ENCODE results near the gene MTREX. TPM values are rescaled to one million over a fixed set of nuclear protein-coding genes. Genes with fewer than 3 reads are reported as not detected.

MTREX gene
- polyA plus RNA-seq, 1 donor (not counting 4 experiments of a cell fraction or from before 2014, with no cell fraction given): 71.4 TPM

GRCh38 chr5:55410845-55411244, 103.1 kb downstream of the MTREX start:
- Histone ChIP-seq H3K27me3 (ENCODE audit: control insufficient read depth, extremely low read depth, insufficient read depth, low read length) (no peaks in the 10 kb centered on the region), H2AFZ (ENCODE audit: control insufficient read depth, low read length) (no peak overlapping the region), H3K4me3 (ENCODE audit: control insufficient read depth in 2 of 3, extremely low read depth in 1 of 3, insufficient read depth in 2 of 3, low read depth in 1 of 3, low read length in 3 of 3) (no peak overlapping the region), H3K4me2 (ENCODE audit: control insufficient read depth, extremely low read depth, insufficient read depth, low read depth, low read length) (no peak overlapping the region), H3K79me2 (ENCODE audit: control insufficient read depth, insufficient read depth, low read length) (no peaks in the 10 kb centered on the region), H3K9ac (ENCODE audit: control insufficient read depth, extremely low read depth, insufficient read depth, low read length) (no peak overlapping the region), H3K9me1 (ENCODE audit: control insufficient read depth, extremely low read depth, insufficient read depth, low read length) (no peaks in the 10 kb centered on the region), H4K20me1 (ENCODE audit: control insufficient read depth, extremely low read depth, insufficient read depth, low read length) (no peaks in the 10 kb centered on the region), H3K9me3 (ENCODE audit: control insufficient read depth, low read depth, low read length) (no peaks in the 10 kb centered on the region), H3K4me1 (ENCODE audit: control insufficient read depth, extremely low read depth, insufficient read depth, low read length) (no peaks in the 10 kb centered on the region), H3K27ac (ENCODE audit: control insufficient read depth, insufficient read depth, low read length) (no peak overlapping the region), H3K36me3 (ENCODE audit: control insufficient read depth in 2 of 2, extremely low read depth in 1 of 2, insufficient read depth in 2 of 2, low read length in 2 of 2) (peaks cover 2 to 8% of the 10 kb centered on the region in 2 experiments)
- DNase-seq (ENCODE audit: low read depth, low spot score): no peak
- dilution Hi-C loops (cut with MboI; ENCODE audit: extremely low pct_ligation_motif_present, low sequenced_read_pairs): no loop called here
- FAIRE-seq: no peak
- TF ChIP-seq EZH2 (IDR thresholded peaks at IDR 0.05; ENCODE audit: low read length) (no peak), CTCF (optimal IDR thresholded peaks at IDR 0.05 in 1 of 3, IDR thresholded peaks at IDR 0.05 in 1 of 3, conservative IDR thresholded peaks at IDR 0.05 in 1 of 3; ENCODE audit: extremely low read depth in 1 of 3, insufficient read depth in 2 of 3, low read length in 3 of 3) (no peak)

GRCh38 chr5:55411876-55412275, 104.1 kb downstream of the MTREX start:
- no peak for TF ChIP-seq CTCF (optimal IDR thresholded peaks at IDR 0.05 in 1 of 3, IDR thresholded peaks at IDR 0.05 in 1 of 3, conservative IDR thresholded peaks at IDR 0.05 in 1 of 3; ENCODE audit: extremely low read depth in 1 of 3, insufficient read depth in 2 of 3, low read length in 3 of 3)
- TF ChIP-seq EZH2 (IDR thresholded peaks at IDR 0.05; ENCODE audit: low read length): no peak
- H2AFZ ChIP-seq (ENCODE audit: control insufficient read depth, low read length): no peak overlapping the region
- FAIRE-seq (no peak), DNase-seq (ENCODE audit: low read depth, low spot score) (no peak)
- no peaks in the 10 kb centered on the region for H3K4me1 ChIP-seq (ENCODE audit: control insufficient read depth, extremely low read depth, insufficient read depth, low read length)
- H3K9me1 ChIP-seq (ENCODE audit: control insufficient read depth, extremely low read depth, insufficient read depth, low read length): no peaks in the 10 kb centered on the region
- no peak overlapping the region for H3K4me2 ChIP-seq (ENCODE audit: control insufficient read depth, extremely low read depth, insufficient read depth, low read depth, low read length)
- no peaks in the 10 kb centered on the region for H3K27me3 ChIP-seq (ENCODE audit: control insufficient read depth, extremely low read depth, insufficient read depth, low read length)
- dilution Hi-C loops (cut with MboI; ENCODE audit: extremely low pct_ligation_motif_present, low sequenced_read_pairs): no loop called here
- no peaks in the 10 kb centered on the region for H3K9me3 ChIP-seq (ENCODE audit: control insufficient read depth, low read depth, low read length)
- no peak overlapping the region for H3K4me3 ChIP-seq (ENCODE audit: control insufficient read depth in 2 of 3, extremely low read depth in 1 of 3, insufficient read depth in 2 of 3, low read depth in 1 of 3, low read length in 3 of 3)
- H3K36me3 ChIP-seq (ENCODE audit: control insufficient read depth in 2 of 2, extremely low read depth in 1 of 2, insufficient read depth in 2 of 2, low read length in 2 of 2): peaks cover 0 to 4% of the 10 kb centered on the region in 2 experiments
- H3K27ac ChIP-seq (ENCODE audit: control insufficient read depth, insufficient read depth, low read length): no peak overlapping the region
- no peaks in the 10 kb centered on the region for H3K79me2 ChIP-seq (ENCODE audit: control insufficient read depth, insufficient read depth, low read length)
- no peak overlapping the region for H3K9ac ChIP-seq (ENCODE audit: control insufficient read depth, extremely low read depth, insufficient read depth, low read length)
- H4K20me1 ChIP-seq (ENCODE audit: control insufficient read depth, extremely low read depth, insufficient read depth, low read length): no peaks in the 10 kb centered on the region

Data from keratinocyte (primary cell).